MCF 10A (cell line): ENCODE results near the gene MEI1. TPM values are rescaled to one million over a fixed set of nuclear protein-coding genes. Genes with fewer than 3 reads are reported as not detected.

ENCODE experiments used
- BruUV-seq: library from RNA; stranded (reverse); fragments of 400-500 nt; replicated peaks from 2 replicates; lab custom pipeline; 2021; lab: Mats Ljungman, UMichigan
- CTCF ChIA-PET: fragments of 300-600 bp; sonication (Branson Sonifier 250); formaldehyde crosslinking; extraction: SDS; loops from one replicate; lab custom pipeline; 2021; ENCODE audit warnings: antibody characterized with exemption, inconsistent platforms; lab: Yijun Ruan, JAX
- POLR2A ChIA-PET: fragments of 300-600, 350-650 bp; sonication (Branson Sonifier 250); formaldehyde crosslinking; extraction: SDS; loops from one replicate; lab custom pipeline; 2020; ENCODE audit warnings: antibody characterized with exemption, inconsistent platforms; lab: Yijun Ruan, JAX
- DNase-seq: peaks from one replicate; pipeline ENCODE4 v3.0.0-alpha.2; 2018; ENCODE audit not compliant: unreplicated experiment
- H3K27ac Mint-ChIP-seq: one replicate; pipeline ENCODE4 v1.8.0; 2022; ENCODE audit warnings: mild to moderate bottlenecking, low read depth, mixed read lengths; ENCODE audit not compliant: unreplicated experiment
- H3K27me3 Mint-ChIP-seq: one replicate; pipeline ENCODE4 v1.8.0; 2022; ENCODE audit warnings: mixed read lengths; ENCODE audit not compliant: insufficient read depth, unreplicated experiment
- H3K36me3 Mint-ChIP-seq: one replicate; pipeline ENCODE4 v1.8.0; 2022; ENCODE audit warnings: mild to moderate bottlenecking, moderate library complexity, mixed read lengths; ENCODE audit not compliant: insufficient read depth, unreplicated experiment
- H3K4me1 Mint-ChIP-seq: one replicate; pipeline ENCODE4 v1.8.0; 2022; ENCODE audit warnings: mixed read lengths; ENCODE audit not compliant: insufficient read depth, unreplicated experiment
- H3K4me3 Mint-ChIP-seq: one replicate; pipeline ENCODE4 v1.8.0; 2022; ENCODE audit warnings: mild to moderate bottlenecking, moderate library complexity, mixed read lengths; ENCODE audit not compliant: unreplicated experiment
- H3K9me3 Mint-ChIP-seq: one replicate; pipeline ENCODE4 v1.8.0; 2022; ENCODE audit warnings: mixed read lengths; ENCODE audit not compliant: unreplicated experiment
- intact Hi-C: fragments of 100-400 bp; cut with micrococcal nuclease; formaldehyde crosslinking; loops from 2 replicates; pipeline ENCODE4 v1.14.1; 2022
- total RNA-seq: library from RNA; stranded (reverse); gene quantifications from 2 replicates; pipeline ENCODE4 v1.2.3, GENCODE V29; 2022
- TF ChIP-seq, protein P1 (sequence below): fragments of 200-600 bp; IDR thresholded peaks from one replicate; pipeline ENCODE4 v1.8.0; 2022; ENCODE audit warnings: antibody characterized with exemption, mild to moderate bottlenecking; ENCODE audit not compliant: unreplicated experiment

MEI1 gene
- total RNA-seq, 1 experiment from 2014 or later = not detected

DNA sequence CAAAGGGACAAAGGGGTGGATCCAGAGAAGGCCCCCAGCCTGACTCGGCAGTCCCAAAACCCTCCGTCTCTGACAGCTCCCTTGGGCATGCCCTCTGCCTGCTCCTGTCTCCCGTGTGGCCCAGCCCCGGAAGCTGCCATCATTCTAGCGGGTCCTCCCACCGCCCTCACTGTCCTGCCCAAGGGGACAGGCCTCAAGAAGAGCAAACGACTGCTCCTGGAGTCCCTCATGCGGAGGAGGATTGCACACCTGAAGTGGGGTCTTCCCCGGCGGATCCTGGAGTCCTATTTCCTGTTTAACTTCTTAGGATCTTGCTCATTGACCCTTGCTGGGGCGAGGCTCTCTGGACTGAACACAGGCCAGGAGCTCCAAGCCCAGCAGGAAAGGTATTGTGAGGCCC, 2.6 kb upstream of the MEI1 start:
- H3K4me3 Mint-ChIP-seq = no peak overlapping the region
- CTCF ChIA-PET = interaction anchor here (0.5 to 4.8 kb wide), 56 partner anchors 9 to 1468 kb away, joined by 3 to 50 read pairs (median 5); partner anchors contain the start of genes CCDC134, CENPM and SNU13
- H3K36me3 Mint-ChIP-seq = peaks cover 2% of the 10 kb centered on the region
- intact Hi-C loops = loop anchor here (1.0 to 2.0 kb wide), 4 partner anchors 104 to 245 kb away; partner anchors contain the start of gene CCDC134
- H3K27ac Mint-ChIP-seq = peak overlapping the region; percentile 49
- POLR2A ChIA-PET = interaction anchor here (0.6 to 2.6 kb wide), 9 partner anchors 9 to 250 kb away, joined by 3 to 19 read pairs (median 5); partner anchors contain the start of genes CCDC134, CENPM and SNU13
- no TSS peak for BruUV-seq
- peaks cover 6% of the 10 kb centered on the region for H3K4me1 Mint-ChIP-seq
- TF ChIP-seq, protein P1, sequence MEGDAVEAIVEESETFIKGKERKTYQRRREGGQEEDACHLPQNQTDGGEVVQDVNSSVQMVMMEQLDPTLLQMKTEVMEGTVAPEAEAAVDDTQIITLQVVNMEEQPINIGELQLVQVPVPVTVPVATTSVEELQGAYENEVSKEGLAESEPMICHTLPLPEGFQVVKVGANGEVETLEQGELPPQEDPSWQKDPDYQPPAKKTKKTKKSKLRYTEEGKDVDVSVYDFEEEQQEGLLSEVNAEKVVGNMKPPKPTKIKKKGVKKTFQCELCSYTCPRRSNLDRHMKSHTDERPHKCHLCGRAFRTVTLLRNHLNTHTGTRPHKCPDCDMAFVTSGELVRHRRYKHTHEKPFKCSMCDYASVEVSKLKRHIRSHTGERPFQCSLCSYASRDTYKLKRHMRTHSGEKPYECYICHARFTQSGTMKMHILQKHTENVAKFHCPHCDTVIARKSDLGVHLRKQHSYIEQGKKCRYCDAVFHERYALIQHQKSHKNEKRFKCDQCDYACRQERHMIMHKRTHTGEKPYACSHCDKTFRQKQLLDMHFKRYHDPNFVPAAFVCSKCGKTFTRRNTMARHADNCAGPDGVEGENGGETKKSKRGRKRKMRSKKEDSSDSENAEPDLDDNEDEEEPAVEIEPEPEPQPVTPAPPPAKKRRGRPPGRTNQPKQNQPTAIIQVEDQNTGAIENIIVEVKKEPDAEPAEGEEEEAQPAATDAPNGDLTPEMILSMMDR = no peak
- no peaks in the 10 kb centered on the region for H3K27me3 Mint-ChIP-seq
- DNase-seq = no peak
- no peaks in the 10 kb centered on the region for H3K9me3 Mint-ChIP-seq

DNA sequence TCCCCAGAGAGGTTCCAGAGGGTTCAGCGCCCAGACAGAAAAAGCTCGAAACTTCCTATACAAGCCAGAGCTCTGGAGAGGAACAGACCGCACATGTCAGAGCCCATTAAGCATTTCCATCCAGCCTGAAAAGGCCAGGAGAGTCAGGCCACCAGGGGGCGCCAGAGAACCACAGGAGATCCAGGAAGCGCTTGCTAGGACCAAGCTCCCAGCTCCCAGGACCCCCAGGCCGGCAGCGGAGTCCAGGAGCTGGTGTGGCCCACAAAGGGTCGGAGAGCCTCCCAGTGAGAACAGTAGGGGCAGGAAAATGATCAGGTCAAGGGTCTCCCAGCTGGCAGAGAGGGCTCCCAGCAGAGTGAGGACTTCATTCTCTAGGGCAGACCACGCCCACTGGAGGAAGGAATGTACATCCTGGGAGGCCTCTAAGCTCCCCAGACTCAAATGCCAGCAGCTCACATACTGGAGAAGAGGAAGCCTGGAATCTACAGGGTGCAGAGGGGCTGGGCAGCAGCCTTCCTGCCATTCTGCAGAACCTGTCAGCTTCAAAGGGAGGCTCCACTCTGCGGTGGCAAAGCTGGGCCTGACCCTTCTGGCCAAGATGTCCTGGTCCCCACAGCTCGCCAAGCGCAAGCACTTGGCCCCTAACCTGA, 2.1 kb upstream of the MEI1 start:
- no peaks in the 10 kb centered on the region for H3K9me3 Mint-ChIP-seq

DNA sequence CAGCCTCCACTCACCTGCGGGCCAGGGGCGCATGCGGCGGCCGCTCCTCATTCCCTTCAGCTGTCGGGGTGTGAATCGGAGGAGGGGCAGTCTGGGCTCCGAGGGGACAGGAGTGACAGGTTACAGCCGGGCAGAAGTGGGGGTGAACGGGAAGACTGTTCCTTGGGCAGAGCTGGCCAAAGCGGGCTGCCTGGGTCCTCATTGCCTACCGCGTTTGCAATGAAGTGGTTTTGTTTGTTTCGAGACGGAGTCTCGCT, 733 bp downstream of the MEI1 start:
- H3K27me3 Mint-ChIP-seq = no peaks in the 10 kb centered on the region
- CTCF ChIA-PET = interaction anchor here (0.5 to 4.8 kb wide), 4 partner anchors 34 to 239 kb away, joined by 3 to 50 read pairs (median 6); no protein-coding TSS in a partner anchor
- no TSS peak for BruUV-seq

More for the DNA sequence above, 2.1 kb upstream of the MEI1 start:
- no TSS peak for BruUV-seq
- Mint-ChIP-seq H3K27ac (peak overlapping the region; percentile 49), H3K36me3 (no peaks in the 10 kb centered on the region), H3K4me3 (peak overlapping the region; percentile 52), H3K4me1 (peaks cover 6% of the 10 kb centered on the region), H3K27me3 (no peaks in the 10 kb centered on the region)
- peak; percentile 87 for DNase-seq
- POLR2A ChIA-PET = interaction anchor here (0.6 to 2.6 kb wide), 10 partner anchors 9 to 249 kb away, joined by 3 to 19 read pairs (median 6); partner anchors contain the start of genes CCDC134, CENPM and SNU13
- CTCF ChIA-PET = interaction anchor here (0.5 to 4.8 kb wide), 64 partner anchors 10 to 1467 kb away, joined by 3 to 50 read pairs (median 4); partner anchors contain the start of genes CCDC134, CENPM and SNU13
- TF ChIP-seq, protein P1 = peak; percentile 86
- intact Hi-C loops = loop anchor here (1.0 to 2.0 kb wide), 4 partner anchors 104 to 244 kb away; partner anchors contain the start of gene CCDC134

DNA sequence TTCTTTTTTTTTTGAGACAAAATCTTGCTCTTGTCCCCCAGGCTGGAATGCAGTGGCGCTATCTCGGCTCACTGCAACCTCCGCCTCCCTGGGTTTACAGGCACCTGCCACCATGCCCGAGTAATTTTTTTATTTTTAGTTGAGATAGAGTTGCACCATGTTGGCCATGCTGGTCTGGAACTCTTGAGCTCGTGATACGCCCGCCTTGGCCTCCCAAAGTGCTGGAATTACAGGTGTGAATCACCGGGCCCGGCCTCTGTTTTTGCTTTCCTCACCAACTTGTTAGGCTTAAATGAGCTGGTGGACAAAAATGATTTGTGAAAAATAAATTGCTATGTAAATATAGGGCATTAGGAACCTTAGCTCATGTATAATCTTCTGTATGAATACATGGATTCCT, 3.5 kb downstream of the MEI1 start:
- POLR2A ChIA-PET = no interaction called here
- TF ChIP-seq, protein P1 = no peak
- BruUV-seq = no TSS peak
- intact Hi-C loops = no loop called here
- no peak for DNase-seq
- no peaks in the 10 kb centered on the region for H3K4me1 Mint-ChIP-seq
- CTCF ChIA-PET = interaction anchor here (0.6 to 0.7 kb wide), 3 partner anchors 79 to 120 kb away, joined by 3 read pairs; no protein-coding TSS in a partner anchor
- no peaks in the 10 kb centered on the region for H3K36me3 Mint-ChIP-seq
- H3K9me3 Mint-ChIP-seq = no peaks in the 10 kb centered on the region
- no peak overlapping the region for H3K4me3 Mint-ChIP-seq
- H3K27me3 Mint-ChIP-seq = no peaks in the 10 kb centered on the region
- H3K27ac Mint-ChIP-seq = no peak overlapping the region

More for the DNA sequence above, 733 bp downstream of the MEI1 start:
- no peaks in the 10 kb centered on the region for H3K36me3 Mint-ChIP-seq
- H3K4me1 Mint-ChIP-seq = peaks cover 6% of the 10 kb centered on the region
- no peak overlapping the region for H3K27ac Mint-ChIP-seq
- H3K9me3 Mint-ChIP-seq = no peaks in the 10 kb centered on the region
- TF ChIP-seq, protein P1 = no peak
- DNase-seq = no peak
- intact Hi-C loops = no loop called here
- H3K4me3 Mint-ChIP-seq = no peak overlapping the region
- POLR2A ChIA-PET = interaction anchor here (1.1 to 1.5 kb wide), 2 partner anchors 12 to 144 kb away, joined by 3 read pairs; no protein-coding TSS in a partner anchor
